Measurements from ENCODE around the gene GTF2H1.

Gene GTF2H1

GRCh38 chr11:18324381-18324780, 2.0 kb downstream of the GTF2H1 start:
- no peak for TF ChIP-seq EGR1 (IDR thresholded peaks at IDR 0.05)

GRCh38 chr11:18329196-18329870, 7.0 kb downstream of the GTF2H1 start:
- TF ChIP-seq EP300 (IDR thresholded peaks at IDR 0.05; ENCODE audit: borderline replicate concordance) (no peak), REST (IDR thresholded peaks at IDR 0.05; ENCODE audit: low read depth) (no peak), EGR1 (IDR thresholded peaks at IDR 0.05) (no peak), TEAD4 (IDR thresholded peaks at IDR 0.05) (no peak), FOXM1 (IDR thresholded peaks at IDR 0.05; ENCODE audit: borderline replicate concordance, low read depth) (no peak), CEBPB (IDR thresholded peaks at IDR 0.05) (no peak), TAF1 (IDR thresholded peaks at IDR 0.05; ENCODE audit: low read depth) (no peak), RAD21 (IDR thresholded peaks at IDR 0.05; ENCODE audit: low read depth) (no peak), NFIC (IDR thresholded peaks at IDR 0.05) (no peak), TCF12 (IDR thresholded peaks at IDR 0.05; ENCODE audit: low read depth) (no peak), MAX (IDR thresholded peaks at IDR 0.05) (no peak), ZBTB7A (IDR thresholded peaks at IDR 0.05; ENCODE audit: low read depth) (no peak), YY1 (IDR thresholded peaks at IDR 0.05; ENCODE audit: low read depth) (no peak), USF1 (IDR thresholded peaks at IDR 0.05) (no peak), CREB1 (IDR thresholded peaks at IDR 0.05; ENCODE audit: low read depth) (no peak)

- TF ChIP-seq MAX (IDR thresholded peaks at IDR 0.05) = no peak
- TF ChIP-seq TCF12 (IDR thresholded peaks at IDR 0.05; ENCODE audit: low read depth) = no peak
- TF ChIP-seq CREB1 (IDR thresholded peaks at IDR 0.05; ENCODE audit: low read depth) = no peak
- TF ChIP-seq YY1 (IDR thresholded peaks at IDR 0.05; ENCODE audit: low read depth) = no peak
- TF ChIP-seq USF1 (IDR thresholded peaks at IDR 0.05) = no peak
- no peak for TF ChIP-seq CEBPB (IDR thresholded peaks at IDR 0.05)
- no peak for TF ChIP-seq ZBTB7A (IDR thresholded peaks at IDR 0.05; ENCODE audit: low read depth)
- TF ChIP-seq EP300 (IDR thresholded peaks at IDR 0.05; ENCODE audit: borderline replicate concordance) = no peak
- no peak for TF ChIP-seq RAD21 (IDR thresholded peaks at IDR 0.05; ENCODE audit: low read depth)
- TF ChIP-seq FOXM1 (IDR thresholded peaks at IDR 0.05; ENCODE audit: borderline replicate concordance, low read depth) = no peak
- TF ChIP-seq EGR1 (IDR thresholded peaks at IDR 0.05) = no peak
Measured at GRCh38 chr11:18330921-18331320, 8.6 kb downstream of the GTF2H1 start.

DNA sequence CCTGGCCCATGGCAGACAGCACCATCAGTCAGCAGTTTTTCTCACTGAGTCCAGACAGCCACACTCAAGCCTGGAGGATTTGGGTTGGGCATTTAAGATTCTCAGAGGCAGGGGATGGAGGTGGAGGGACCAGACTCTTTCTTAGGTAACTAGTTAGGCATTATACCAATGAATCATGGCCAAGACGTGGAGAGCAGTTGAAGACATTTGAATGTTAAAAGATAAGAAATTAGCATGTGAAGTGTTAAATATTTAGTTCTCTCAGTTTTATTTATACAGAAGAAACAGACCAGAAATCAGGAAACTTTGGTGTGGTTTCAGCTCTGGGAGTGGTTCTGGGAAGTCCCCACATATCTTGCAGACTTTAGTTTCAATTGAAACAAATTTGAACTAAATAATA, 9.9 kb downstream of the GTF2H1 start:
- TF ChIP-seq USF1 (IDR thresholded peaks at IDR 0.05) (no peak), ZBTB7A (IDR thresholded peaks at IDR 0.05; ENCODE audit: low read depth) (no peak), RAD21 (IDR thresholded peaks at IDR 0.05; ENCODE audit: low read depth) (no peak), EP300 (IDR thresholded peaks at IDR 0.05; ENCODE audit: borderline replicate concordance) (no peak), FOXM1 (IDR thresholded peaks at IDR 0.05; ENCODE audit: borderline replicate concordance, low read depth) (no peak), CREB1 (IDR thresholded peaks at IDR 0.05; ENCODE audit: low read depth) (no peak), YY1 (IDR thresholded peaks at IDR 0.05; ENCODE audit: low read depth) (no peak), MAX (IDR thresholded peaks at IDR 0.05) (no peak), EGR1 (IDR thresholded peaks at IDR 0.05) (no peak), TEAD4 (IDR thresholded peaks at IDR 0.05) (no peak), TCF12 (IDR thresholded peaks at IDR 0.05; ENCODE audit: low read depth) (no peak)

DNA sequence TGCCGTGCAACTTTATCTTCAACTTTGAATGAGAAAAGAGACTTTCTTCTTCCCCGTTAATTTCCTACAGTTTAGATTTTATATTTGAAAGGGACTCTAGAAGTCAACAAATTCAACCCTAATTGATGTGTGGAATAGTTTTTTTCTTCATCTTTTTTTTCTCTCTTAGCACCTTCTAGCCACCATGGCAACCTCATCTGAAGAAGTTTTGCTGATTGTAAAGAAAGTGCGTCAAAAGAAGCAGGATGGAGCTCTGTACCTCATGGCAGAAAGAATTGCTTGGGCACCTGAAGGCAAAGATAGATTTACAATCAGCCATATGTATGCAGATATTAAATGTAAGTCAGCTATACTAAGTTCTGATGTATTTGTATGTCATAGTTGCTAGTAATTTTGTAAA, 10.5 kb downstream of the GTF2H1 start:
- TF ChIP-seq CEBPB (IDR thresholded peaks at IDR 0.05) (no peak), USF1 (IDR thresholded peaks at IDR 0.05) (no peak), TEAD4 (IDR thresholded peaks at IDR 0.05) (no peak), RAD21 (IDR thresholded peaks at IDR 0.05; ENCODE audit: low read depth) (no peak), TCF12 (IDR thresholded peaks at IDR 0.05; ENCODE audit: low read depth) (no peak), YY1 (IDR thresholded peaks at IDR 0.05; ENCODE audit: low read depth) (no peak)

- no peak for TF ChIP-seq FOXM1 (IDR thresholded peaks at IDR 0.05; ENCODE audit: borderline replicate concordance, low read depth)
- no peak for TF ChIP-seq CREB1 (IDR thresholded peaks at IDR 0.05; ENCODE audit: low read depth)
- TF ChIP-seq REST (IDR thresholded peaks at IDR 0.05; ENCODE audit: low read depth) = no peak
- no peak for TF ChIP-seq CEBPB (IDR thresholded peaks at IDR 0.05)
- TF ChIP-seq EGR1 (IDR thresholded peaks at IDR 0.05) = no peak
- TF ChIP-seq EP300 (IDR thresholded peaks at IDR 0.05; ENCODE audit: borderline replicate concordance) = no peak
- no peak for TF ChIP-seq YY1 (IDR thresholded peaks at IDR 0.05; ENCODE audit: low read depth)
- no peak for TF ChIP-seq TCF12 (IDR thresholded peaks at IDR 0.05; ENCODE audit: low read depth)
- no peak for TF ChIP-seq RAD21 (IDR thresholded peaks at IDR 0.05; ENCODE audit: low read depth)
- TF ChIP-seq TEAD4 (IDR thresholded peaks at IDR 0.05) = no peak
- TF ChIP-seq USF1 (IDR thresholded peaks at IDR 0.05) = no peak
- TF ChIP-seq ZBTB7A (IDR thresholded peaks at IDR 0.05; ENCODE audit: low read depth) = no peak
- no peak for TF ChIP-seq TAF1 (IDR thresholded peaks at IDR 0.05; ENCODE audit: low read depth)
- no peak for TF ChIP-seq NFIC (IDR thresholded peaks at IDR 0.05)
- no peak for TF ChIP-seq MAX (IDR thresholded peaks at IDR 0.05)
Measured at GRCh38 chr11:18347471-18348125, 25.2 kb downstream of the GTF2H1 start.
